ENCODE results near the gene MISP.

- TF ChIP-seq POLR2A (IDR thresholded peaks at IDR 0.05; ENCODE audit: low read length) (no peak), GATA1 (IDR thresholded peaks at IDR 0.05; ENCODE audit: low read depth, low read length) (no peak)
These were observed 16.2 kb upstream of the MISP start for GRCh38 chr19:734716-735115.

All from erythroblast (primary cell).